Islet of Langerhans (tissue), 1 donor: ENCODE results near the gene RIC3.
"Not testable (repeated sequence)": the region's sequence is repeated elsewhere in the genome, so short reads cannot be mapped to it uniquely, and the experiment has no call there.

ENCODE experiments used
- FAIRE-seq: peaks from one replicate; lab custom pipeline; 2011; peaks lifted over from hg19 to GRCh38; lab: Jason Lieb, UNC

RIC3 gene

DNA sequence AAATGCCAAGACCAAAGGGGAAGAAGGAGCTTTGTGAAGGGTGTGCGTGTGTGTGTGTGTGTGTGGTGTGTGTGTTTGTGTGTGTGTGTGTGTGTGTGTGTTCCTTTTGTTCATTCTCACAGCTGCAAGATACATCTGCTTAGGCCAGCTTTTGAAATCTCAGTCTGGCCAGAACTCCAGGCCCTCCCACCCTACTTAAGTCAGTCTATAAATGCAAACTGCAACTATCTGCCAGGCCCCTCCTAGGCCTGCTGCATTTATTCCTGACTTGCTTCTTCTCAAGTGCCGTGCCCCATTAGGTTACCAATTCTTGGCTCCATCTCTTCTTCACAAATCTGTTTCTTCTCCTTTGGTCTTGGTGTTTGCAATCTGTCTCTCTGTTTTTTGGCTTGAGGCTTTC is 21.6 kb upstream of the RIC3 start:
- no peak for FAIRE-seq

DNA sequence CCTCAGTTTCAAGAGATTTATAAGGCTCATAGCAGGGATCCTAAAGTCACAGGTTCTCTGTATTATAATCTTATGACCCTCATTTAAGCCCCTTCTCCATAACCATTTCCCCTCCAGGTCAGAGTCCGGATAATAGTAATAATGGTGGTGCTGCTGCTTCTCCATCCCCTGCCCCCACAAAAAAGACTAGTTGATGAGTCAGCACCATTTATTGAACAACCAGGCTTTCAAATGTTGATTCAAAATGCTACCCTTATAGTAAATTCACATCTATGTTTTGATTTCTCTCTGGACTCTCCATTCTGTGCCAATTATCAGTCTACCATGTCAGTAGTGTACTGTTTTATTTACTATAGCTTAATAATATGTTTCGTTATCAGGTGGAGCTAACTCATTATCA is 17.6 kb upstream of the RIC3 start:
- FAIRE-seq: no peak

DNA sequence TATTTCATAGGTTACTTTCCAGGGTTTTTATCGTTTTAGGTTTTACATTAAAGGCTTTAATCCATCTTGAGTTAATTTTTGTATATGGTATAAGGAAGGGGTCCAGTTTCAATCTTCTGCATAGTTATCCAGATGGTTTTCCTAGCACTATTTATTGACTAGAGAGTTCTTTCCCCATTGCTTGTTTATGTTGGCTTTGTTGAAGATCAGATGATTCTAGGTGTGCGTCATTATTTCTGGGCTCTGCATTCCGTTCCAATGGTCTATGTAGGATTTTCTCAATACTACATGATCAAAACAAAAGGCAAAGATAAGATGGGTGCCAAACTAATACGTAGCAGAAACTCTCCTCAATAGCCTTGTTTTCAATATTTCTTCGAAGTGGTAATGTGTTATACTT is 14.3 kb upstream of the RIC3 start:
- no peak for FAIRE-seq

DNA sequence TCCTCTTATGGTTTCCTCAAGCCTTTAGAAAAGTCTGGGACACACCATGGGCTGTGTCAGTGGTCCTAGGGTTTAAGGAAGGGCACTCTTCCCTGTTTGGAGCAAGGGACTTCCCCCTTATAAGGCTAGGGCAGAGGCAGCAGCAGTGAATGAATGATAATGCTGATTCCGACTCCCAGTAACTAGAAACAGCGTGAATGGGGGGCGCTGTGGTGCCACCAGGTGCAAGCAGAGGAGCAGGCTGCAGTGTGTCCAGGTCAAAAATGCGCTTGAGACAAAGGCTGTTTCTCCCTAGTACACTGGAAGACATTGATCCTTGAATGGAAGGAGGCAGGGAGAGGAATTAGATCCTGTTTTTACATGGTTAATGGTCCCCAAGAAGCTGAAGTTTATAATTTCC is 11.6 kb upstream of the RIC3 start:
- no peak for FAIRE-seq

DNA sequence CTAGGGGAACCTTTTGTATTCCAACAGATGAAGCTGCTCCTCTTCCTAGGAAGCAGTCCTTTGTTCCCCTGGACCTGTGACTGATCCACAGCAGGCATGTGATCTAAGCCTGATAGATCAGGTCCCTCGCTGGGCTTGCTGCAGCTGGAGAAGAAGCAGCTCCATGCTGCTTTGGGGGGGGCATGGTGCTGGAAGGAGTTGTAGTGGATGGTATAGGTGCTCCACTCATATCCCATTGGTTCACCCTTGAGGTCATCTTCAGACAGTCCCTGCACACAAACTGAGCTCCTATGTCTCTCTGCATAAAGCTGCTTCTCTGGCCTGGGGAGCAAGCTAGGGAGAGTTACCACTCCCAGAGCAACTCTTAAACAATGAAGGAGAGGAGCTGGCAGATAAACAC is 9.5 kb upstream of the RIC3 start:
- no peak for FAIRE-seq

DNA sequence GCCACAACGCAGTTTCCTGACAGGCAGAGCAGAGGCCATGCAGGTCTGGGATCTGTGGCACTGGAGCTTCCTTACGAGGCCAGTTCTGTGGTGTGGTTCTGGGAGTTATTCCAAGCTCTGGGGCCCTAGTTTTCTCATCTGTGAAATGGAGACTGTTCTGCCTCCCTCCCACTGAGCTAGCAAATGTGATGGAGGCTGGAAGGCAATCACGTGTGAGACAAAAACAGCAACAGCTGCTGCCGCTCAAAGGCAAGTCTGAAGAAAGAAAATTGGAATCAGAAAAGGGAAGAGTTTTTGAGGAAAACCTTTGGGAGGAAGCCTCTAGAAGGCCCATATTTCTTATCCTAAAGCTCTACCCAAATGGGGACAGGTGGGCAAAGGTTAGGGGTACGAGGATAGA is 8.3 kb upstream of the RIC3 start:
- no peak for FAIRE-seq

DNA sequence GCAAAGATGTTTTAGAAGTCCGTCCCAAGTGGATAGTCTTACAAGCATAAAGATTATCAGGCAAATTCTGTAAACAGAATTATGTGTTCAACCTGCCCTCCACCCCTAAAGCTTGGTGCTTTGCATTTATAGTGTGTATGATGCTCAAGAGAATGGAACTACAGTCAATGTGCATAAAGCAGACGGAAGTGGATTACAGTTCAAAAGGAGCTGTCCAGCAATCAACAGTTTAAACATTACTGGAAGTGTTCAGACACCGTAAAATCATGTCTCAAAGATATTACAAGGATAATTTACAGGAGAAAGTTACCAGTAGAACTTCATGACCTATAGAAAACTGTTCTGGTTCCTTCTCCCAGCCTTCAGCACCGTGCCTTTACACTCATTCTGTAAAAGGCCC is 1.0 kb downstream of the RIC3 start:
- peak; percentile 55 for FAIRE-seq

DNA sequence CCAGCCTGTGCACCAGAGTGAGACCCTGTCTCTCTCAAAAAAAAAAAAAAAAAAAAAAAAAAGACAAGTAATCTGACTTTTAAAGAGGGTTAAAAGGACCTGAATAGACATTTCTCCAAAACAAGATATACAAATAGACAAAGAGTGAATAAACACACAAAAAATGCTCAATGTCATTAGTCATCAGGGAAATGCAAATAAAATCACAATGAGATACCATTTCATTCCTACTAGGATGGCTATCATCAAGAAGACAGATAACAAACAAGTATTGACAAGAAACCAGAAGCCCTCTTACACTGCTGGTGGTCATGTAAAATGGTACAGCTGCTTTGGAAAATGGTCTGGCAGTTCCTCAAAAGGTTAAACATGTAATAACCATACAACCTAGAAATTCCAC is 4.1 kb downstream of the RIC3 start:
- no peak for FAIRE-seq

DNA sequence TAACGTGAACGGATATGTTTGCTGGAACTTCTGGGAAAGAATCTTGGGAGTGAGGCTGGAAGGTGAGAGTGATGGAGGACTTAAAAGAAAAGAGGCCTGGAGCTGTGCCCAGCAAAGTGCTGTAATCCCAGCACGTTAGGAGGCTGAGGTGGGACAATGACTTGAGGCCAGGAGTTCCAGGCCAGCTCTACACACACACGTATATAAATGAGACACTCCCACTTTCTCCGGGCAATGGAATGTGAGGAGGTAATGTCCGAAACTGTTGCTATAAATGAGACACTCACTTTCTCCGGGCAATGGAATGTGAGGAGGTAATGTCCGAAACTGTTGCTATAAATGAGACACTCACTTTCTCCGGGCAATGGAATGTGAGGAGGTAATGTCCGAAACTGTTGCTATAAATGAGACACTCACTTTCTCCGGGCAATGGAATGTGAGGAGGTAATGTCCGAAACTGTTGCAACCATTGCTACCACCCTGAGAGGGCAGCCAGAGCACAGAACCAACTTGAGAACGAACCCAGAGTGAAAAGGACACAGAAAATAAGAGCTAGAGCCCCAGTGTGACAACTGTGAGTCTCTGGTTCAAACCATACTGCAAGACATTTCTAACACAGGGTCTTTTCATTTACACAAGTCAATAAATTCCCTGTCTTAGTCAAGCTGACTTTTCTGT is 7.1 kb downstream of the RIC3 start:
- FAIRE-seq: not testable (repeated sequence)

DNA sequence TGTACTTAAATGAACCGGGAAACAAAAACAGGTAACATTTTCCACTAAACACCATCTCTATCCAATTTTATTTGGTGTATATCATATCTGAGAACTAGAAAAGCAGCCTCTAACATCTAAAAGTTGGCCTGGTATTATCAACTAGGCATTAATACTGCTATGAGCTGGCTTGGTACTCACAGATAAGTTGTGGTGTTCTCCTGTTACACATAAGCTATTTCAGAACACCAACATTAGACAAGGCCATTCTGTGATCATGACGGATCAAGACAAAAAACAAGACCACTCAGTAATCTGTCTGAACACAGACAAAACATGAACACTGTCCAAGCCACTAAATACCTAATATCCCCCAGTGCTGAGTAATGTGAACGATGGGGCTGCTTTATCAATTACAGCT is 11.9 kb downstream of the RIC3 start:
- FAIRE-seq: no peak

DNA sequence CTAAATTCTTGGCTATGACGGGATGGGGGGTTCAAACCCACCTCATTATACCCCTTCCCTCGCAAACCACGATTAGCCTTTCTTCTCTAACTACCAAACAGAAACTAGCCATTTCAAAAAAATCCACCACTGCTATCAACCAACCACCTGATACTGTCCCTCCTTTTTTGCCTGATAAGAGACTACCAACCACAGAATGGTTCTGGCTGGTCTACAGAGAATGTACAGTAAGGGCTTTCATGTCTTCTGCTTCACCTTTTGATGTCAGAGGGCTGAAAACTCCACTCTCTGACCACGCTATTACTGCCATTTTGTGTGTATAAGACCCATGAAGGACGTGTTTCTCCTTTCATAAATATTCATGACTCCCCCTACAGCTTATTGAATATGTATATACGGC is 19.1 kb downstream of the RIC3 start:
- no peak for FAIRE-seq

DNA sequence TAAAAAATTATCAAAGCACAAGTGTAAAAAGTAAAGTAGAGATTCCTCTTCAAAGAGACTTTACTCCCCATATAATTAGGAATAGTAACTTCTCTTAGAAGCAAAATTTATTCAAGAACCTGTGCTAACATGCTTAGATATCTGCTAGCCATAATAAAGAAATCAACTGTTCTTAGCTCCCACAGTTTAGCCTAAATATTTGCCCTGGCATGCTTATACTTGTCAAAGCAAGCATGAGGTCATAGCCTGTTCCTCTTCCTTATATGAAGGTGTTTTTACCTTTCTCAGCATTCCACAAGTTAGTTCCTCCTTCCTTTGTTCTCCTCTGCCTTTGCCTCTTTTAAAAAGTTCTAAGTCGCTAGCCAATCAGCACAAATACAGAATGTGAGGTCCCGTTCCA is 30.3 kb downstream of the RIC3 start:
- FAIRE-seq: no peak

DNA sequence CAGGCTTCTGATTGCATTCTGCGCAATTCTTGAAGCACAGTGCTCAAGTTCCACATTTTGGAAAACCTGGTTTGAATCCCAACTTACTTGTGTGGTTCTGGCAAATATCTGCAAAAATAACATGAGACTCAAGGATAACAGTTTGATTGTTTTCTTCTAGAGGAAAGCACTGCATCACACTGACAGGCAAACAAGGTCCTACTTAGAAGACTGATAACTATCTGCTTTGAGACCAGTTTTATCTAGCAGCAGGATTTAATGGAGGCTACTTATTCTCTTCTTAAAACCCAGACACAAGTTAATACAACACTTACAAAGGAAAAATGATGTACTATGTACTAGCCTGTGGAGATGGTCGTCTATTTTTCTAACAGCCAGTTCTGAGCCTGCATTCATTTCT is 41.4 kb downstream of the RIC3 start:
- no peak for FAIRE-seq

DNA sequence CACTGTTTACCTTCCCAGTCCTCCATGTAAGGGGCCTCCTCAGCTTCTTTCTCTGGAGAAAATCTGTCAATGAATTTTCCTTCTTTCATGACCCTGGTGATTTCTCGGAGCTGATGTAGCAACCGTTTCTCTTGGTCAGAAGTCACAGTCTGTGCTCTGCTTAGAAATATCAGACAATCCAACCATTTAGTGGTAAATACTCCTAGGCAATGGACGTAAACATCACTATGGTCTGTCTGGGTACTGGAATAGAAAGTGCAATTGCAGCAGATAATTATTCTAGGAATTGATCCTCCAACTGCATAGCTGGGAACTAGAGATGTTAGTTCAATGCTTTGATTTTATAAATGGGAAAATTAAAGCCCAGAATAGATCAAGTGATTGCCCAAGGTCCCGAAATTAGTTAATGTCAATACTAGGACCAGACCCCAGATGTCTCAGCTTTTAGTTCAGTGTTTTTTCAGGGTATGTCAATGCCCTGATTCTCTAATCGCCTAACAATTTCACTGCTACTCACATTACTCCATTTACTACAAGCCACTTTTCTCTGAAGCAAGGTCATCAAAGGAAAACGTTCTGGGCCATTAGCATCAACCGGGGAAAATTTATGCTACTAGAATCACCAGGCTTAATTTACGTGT is 42.1 kb downstream of the RIC3 start:
- FAIRE-seq: peak; percentile 99

DNA sequence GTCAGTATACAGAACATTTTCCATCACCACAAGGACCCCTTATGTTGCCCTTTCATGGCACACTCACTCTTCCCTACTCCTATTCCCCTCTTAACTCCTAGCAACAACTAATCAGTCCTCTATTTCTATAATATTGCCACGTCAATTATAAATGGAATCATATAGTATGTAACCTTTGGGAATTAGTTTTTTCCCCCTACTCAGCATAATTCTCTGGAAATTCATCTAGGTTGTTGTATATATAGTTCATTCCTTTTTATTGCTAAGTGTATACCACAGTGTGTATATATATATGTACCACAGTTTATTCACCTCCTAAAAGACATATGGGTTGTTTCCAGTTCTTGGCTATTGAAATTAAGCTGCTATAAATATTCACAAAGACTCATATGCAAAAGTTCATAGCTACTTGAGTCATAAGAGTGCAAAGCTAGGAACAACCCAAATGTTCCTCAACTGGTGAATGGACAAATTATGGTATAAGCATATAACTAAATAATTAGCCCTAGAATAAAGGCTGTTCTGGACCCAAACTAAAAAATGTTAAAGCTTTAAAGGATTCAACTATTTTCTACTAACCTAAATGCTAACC is 46.6 kb downstream of the RIC3 start:
- peak; percentile 27 for FAIRE-seq

DNA sequence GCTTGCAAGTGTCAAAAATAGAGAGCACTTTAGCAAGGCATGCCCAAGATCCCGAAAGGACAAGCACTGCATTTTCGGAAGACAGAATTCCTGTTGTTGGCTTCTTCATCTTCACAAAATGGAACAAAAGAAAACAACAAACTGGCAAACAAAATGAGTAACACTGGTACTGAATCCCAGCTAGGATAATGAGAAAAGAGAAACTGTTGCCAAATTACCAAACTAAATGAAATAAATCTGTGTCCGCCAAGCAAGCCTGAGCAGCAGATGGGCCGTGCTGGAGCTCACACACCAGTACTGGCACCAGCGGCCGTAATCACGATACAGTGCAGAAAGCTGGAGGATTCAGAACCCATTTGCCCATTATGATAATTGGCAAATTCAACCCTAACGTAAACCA is 57.2 kb downstream of the RIC3 start:
- FAIRE-seq: no peak

DNA sequence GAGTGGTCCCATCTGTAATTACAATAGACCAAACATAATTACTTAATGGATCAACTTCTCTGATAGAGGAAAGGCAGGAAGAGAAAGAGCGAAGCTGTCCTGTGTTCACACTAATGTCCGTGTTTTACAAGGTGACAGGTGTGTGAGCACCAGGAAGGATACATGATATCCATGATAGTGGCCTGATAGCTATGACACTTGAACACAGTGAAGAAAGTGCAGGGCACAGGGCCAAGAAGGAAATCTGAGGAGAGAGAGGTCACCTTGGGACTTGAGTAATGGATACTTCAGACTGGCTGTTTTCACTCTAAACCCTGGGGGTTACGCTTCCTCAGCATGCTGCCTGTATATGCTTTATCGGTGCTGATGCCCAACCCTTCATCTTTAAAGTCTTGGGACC is 58.4 kb downstream of the RIC3 start:
- FAIRE-seq: no peak

DNA sequence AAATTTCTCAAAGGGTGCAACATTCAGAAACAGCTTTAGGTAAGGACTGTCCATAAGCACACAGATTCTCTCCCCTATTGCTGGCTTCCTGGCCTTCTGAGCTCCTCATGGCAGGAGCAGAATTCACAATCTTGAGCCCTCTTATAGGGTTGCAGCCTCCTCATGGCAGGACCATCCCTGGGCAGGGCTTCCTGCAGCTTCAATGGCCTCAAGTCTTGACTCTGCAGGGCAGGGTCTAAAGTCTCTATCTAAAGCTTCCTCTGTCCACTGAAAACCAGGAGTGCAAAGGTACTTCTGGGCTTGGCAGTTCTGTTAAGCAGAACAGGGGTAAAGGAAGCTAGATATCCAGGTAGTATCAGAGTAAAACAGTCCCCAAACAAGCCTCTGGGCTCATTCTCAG is 59.1 kb downstream of the RIC3 start:
- no peak for FAIRE-seq

DNA sequence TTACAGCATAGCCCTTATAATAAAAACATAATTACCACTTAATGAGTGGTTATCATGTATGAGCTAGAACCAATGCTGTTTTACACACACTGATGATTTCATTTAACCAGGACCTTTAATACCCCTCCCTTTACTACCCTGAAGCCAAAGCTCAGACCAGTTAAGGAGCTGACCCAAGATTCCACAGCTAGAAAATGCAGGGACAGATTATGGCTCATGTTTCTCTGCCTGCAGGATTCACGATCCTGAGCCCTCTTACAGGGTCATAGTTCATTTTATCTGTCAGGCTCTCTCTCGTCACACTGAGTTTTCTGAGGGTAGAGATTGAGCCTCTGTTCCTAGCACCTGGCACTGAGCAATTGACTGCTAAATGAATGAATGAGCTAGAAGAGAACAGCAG is 60.4 kb downstream of the RIC3 start:
- no peak for FAIRE-seq

DNA sequence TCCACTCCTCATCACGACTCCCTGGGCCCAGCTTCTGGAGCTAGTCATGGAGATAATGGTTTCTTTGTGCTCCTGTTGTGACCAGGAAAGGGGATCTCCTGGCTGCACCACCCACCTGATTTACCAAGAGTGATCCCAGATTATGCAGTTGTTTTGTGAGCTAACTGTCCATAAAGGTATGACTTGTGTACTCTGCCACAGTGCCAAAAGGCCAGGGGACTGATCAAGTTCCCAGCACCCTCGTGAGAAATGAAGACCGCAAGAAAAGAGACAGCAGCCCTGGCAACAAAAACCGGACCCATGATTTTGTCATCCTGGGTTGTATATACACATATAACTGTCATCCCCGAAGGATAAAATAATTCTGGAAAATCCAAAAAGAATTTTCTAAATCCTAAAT is 61.2 kb downstream of the RIC3 start:
- FAIRE-seq: no peak

DNA sequence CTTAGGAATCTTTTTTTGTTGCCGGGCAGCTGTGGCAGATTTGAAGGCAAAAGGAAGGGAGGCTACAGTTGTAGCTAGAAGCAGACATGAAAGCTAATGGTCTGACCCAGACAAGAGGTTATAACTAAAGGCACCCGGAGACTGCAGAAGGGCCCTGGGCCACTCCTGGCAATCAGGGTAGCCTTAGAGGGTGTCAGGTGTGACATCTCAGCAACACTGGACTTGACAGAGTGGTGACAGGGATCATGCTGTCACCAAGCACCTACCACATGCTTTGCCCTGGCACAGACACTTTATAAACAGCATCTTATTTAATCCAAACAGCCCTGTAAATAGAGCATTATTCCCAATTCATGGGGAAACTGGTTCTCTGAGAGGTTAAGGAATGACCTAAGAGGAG is 62.1 kb downstream of the RIC3 start:
- FAIRE-seq: no peak

DNA sequence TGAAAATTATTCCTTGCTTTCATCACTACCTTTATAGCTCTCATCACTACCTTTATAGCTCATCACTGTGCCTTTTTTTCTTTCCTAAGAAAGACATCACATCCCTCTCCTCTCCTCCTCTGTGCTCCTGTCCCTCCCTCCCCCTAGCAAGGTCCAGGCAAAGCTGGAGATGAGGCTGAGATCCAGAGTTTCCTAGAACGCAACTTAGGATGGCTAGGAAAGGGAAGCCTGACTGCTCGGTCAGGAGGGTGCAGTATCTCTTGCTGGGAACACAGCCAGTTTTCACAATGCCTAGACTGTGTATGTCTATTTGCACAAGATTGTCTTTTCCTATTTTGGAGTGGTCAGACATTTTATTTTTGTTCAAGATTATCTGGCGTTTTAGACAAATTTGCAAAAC is 63.2 kb downstream of the RIC3 start:
- FAIRE-seq: no peak

DNA sequence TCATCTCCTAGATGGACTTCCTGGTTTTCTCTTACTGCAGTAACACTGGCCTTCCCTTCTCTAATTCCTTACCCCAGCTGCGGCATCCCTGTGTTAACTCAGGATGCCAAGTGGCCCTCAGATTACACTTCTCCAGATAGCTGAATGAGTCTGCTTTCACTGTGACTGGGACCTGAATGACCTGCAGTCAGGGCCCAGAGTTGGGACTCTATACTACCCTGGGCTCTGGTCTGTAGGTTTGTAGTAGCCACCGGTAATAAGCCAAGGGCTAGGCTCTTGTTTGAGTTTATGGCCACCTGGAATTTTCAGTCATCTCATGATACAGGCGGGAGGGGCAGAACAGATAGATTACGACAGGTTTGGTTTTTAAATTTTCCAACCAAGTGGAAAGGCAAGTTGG is 63.7 kb downstream of the RIC3 start:
- no peak for FAIRE-seq

DNA sequence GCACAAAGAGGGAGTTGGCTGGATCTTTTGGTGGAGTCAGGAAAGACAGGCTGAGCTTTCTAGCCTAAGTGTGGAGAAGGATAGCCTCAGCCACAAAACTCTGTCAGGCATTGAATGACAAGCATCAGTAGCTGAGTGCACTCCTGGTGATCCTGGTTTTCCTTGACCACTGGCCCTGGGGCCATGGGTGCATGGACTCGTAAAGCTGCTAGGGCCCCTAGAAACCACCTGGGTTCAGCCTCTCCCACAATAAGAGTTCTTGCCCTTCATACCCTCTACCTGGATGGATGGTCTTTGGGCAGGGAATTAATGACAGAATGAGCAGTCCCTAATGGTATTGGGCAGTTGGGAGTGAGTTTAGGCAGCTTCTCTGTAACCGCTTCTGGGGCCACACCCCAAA is 64.9 kb downstream of the RIC3 start:
- no peak for FAIRE-seq
